ENCODE results near the gene CREB3.

- no peak for TF ChIP-seq CTCF (IDR thresholded peaks at IDR 0.05; ENCODE audit: low read depth, low read length)
- peak; percentile 15 for TF ChIP-seq POLR2A (IDR thresholded peaks at IDR 0.05; ENCODE audit: extremely low read depth, insufficient read length)
- peak; percentile 26; the same call in 1 of the 2 replicates for TF ChIP-seq MAX (IDR thresholded peaks at IDR 0.05; ENCODE audit: low read depth, low read length)
Measured at GRCh38 chr9:35732185-35732799, at the start of gene CREB3, which contains the start of gene TLN1.
